ENCODE results near the gene COL23A1.

The COL23A1 gene

DNA sequence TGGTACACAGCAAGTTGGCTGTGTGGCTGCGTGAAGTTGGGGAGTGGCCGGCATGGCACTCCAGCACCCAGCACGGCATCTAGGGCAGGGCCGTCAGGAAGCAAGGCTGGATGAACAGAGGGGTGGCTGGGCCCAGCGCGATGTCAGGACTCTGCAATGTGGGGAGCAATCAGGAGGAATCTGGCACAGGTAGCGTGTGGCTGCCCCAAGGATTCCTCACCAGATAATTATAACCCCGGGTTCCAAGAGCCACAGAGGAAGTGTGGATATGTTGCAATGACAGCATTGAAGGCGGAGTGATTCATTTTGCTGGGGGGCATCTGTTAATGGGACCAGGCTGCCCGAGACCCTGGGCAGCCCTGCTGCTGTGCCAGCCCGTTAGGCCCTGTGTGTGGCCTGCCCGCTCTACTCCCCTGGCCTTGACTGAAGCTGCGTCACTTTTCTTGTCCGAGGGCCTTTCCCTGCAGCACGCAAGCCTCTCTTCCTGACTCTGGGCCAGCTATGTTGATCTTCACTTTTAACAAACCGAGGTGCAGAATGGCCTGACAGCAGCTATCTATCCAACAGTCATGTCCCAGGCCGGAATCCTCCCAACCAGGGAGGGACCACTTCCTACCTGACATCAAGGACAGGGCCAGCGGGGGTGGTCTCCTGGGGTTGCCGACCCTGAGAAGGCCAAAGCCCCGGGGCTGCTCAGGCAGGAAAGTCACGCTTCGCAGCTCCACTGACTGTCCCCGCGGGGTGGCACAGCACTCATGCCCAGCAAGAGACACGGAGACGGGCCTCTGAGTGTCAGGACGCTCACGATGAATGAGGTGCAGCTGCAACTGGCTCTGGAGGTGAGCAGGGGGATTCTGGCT, 239.6 kb downstream of the COL23A1 start:
- no peak overlapping the region for H3K27ac ChIP-seq (ENCODE audit: extremely low read depth, low read depth, low read length)
- no peaks in the 10 kb centered on the region for H3K9me3 ChIP-seq (ENCODE audit: control insufficient read depth, insufficient read depth, low read depth, low read length)
- no peaks in the 10 kb centered on the region for H3K36me3 ChIP-seq (ENCODE audit: control insufficient read depth in 2 of 2, insufficient read depth in 1 of 2, low read length in 2 of 2)
- ChIA-PET CTCF (no interaction called here), POLR2A (no interaction called here)
- TF ChIP-seq ZNF350 (tag by site-specific recombination; IDR thresholded peaks at IDR 0.05) = no peak
- H3K4me3 ChIP-seq (ENCODE audit: low read depth, low read length) = no peak overlapping the region
- H3K4me1 ChIP-seq (ENCODE audit: control insufficient read depth, insufficient read depth, low read length) = no peaks in the 10 kb centered on the region

DNA sequence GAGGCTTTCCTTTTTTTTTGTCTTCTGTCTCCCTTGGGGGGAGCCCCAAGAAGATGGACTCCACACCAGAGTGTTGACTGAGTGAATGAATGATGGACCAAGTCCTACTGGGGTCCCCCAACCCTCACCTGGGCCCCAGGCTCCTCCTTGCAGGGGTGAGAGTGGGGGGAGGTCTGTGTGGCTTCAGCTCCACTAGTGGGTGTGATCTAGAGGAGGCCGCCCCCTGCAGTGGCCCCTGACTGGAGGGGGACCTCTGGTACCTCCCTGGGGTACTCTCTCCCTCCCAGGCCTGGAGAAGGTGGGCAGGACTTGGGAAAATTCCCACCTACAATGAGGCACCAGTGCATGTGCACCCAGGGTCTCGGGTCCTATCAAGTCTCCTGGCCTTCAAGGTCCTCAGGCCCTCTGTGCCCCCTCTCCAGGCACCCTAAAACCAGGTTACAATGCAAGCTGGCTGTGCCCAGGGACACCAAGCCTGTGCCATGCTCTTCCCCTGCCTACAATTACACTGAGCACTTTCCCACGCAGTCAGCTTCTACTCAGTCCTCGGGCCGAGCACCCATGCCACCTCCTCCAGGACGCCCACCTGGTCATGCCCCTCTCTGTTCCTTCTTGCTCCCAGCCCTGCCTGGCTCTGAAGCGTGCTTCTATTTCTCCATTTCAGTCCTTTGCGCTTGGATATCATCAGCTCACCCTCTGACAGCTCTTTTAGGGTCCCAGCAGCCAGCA, 240.4 kb downstream of the COL23A1 start:
- POLR2A ChIA-PET = no interaction called here
- Histone ChIP-seq H3K27ac (ENCODE audit: extremely low read depth, low read depth, low read length) (no peak overlapping the region), H3K4me3 (ENCODE audit: low read depth, low read length) (no peak overlapping the region), H3K9me3 (ENCODE audit: control insufficient read depth, insufficient read depth, low read depth, low read length) (no peaks in the 10 kb centered on the region), H3K36me3 (ENCODE audit: control insufficient read depth in 2 of 2, insufficient read depth in 1 of 2, low read length in 2 of 2) (no peaks in the 10 kb centered on the region), H3K4me1 (ENCODE audit: control insufficient read depth, insufficient read depth, low read length) (no peaks in the 10 kb centered on the region)
- peak; percentile 54 for TF ChIP-seq GLIS1 (tag by site-specific recombination; IDR thresholded peaks at IDR 0.05)
- TF ChIP-seq MYNN (tag by site-specific recombination; IDR thresholded peaks at IDR 0.05; ENCODE audit: borderline replicate concordance) = no peak
- 0 out of 2 replicates have a peak, but pooled peaks have one; percentile 42 for TF ChIP-seq EGR2 (tag by site-specific recombination; IDR thresholded peaks at IDR 0.05; ENCODE audit: low read depth)
- TF ChIP-seq, protein P1, sequence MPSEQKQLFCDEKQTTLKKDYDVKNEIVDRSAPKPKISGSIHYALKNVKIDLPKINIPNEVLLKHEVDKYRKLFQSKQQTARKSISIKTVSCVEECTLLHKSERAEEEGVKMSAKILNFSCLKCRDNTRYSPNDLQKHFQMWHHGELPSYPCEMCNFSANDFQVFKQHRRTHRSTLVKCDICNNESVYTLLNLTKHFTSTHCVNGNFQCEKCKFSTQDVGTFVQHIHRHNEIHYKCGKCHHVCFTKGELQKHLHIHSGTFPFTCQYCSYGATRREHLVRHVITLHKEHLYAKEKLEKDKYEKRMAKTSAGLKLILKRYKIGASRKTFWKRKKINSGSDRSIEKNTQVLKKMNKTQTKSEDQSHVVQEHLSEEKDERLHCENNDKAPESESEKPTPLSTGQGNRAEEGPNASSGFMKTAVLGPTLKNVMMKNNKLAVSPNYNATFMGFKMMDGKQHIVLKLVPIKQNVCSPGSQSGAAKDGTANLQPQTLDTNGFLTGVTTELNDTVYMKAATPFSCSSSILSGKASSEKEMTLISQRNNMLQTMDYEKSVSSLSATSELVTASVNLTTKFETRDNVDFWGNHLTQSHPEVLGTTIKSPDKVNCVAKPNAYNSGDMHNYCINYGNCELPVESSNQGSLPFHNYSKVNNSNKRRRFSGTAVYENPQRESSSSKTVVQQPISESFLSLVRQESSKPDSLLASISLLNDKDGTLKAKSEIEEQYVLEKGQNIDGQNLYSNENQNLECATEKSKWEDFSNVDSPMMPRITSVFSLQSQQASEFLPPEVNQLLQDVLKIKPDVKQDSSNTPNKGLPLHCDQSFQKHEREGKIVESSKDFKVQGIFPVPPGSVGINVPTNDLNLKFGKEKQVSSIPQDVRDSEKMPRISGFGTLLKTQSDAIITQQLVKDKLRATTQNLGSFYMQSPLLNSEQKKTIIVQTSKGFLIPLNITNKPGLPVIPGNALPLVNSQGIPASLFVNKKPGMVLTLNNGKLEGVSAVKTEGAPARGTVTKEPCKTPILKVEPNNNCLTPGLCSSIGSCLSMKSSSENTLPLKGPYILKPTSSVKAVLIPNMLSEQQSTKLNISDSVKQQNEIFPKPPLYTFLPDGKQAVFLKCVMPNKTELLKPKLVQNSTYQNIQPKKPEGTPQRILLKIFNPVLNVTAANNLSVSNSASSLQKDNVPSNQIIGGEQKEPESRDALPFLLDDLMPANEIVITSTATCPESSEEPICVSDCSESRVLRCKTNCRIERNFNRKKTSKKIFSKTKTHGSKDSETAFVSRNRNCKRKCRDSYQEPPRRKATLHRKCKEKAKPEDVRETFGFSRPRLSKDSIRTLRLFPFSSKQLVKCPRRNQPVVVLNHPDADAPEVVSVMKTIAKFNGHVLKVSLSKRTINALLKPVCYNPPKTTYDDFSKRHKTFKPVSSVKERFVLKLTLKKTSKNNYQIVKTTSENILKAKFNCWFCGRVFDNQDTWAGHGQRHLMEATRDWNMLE (tag by site-specific recombination; conservative IDR thresholded peaks at IDR 0.05; ENCODE audit: low read depth) = no peak
- peak; percentile 56 for TF ChIP-seq ZFHX2 (tag by site-specific recombination; conservative IDR thresholded peaks at IDR 0.05)
- CTCF ChIA-PET = no interaction called here

DNA sequence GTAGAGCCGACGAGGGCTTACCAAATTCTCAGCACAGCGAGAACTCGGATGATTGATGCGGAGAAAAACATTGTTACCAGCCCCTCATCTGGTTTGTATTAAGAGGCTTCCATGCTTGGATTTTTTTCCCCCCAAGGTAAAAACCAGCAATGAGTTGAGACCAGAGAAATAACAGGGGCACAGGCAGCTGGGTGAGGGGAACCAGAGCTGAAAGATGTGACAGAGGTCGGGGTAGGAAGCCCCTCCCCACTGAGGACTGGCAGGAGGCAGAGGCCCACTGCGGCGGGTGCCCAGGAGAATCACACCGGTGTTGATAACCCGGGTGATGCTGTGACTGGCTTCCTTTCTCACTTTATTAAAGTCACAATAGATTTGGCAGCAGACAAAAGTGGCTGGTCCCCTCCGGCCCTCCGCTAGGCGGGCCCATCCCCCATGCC, 241.1 kb downstream of the COL23A1 start:
- H3K4me3 ChIP-seq (ENCODE audit: low read depth, low read length) = no peak overlapping the region
- no peak overlapping the region for H3K27ac ChIP-seq (ENCODE audit: extremely low read depth, low read depth, low read length)
- no peaks in the 10 kb centered on the region for H3K4me1 ChIP-seq (ENCODE audit: control insufficient read depth, insufficient read depth, low read length)
- ChIA-PET CTCF (no interaction called here), POLR2A (no interaction called here)
- no peaks in the 10 kb centered on the region for H3K36me3 ChIP-seq (ENCODE audit: control insufficient read depth in 2 of 2, insufficient read depth in 1 of 2, low read length in 2 of 2)
- H3K9me3 ChIP-seq (ENCODE audit: control insufficient read depth, insufficient read depth, low read depth, low read length) = no peaks in the 10 kb centered on the region
- TF ChIP-seq ZNF223 (tag by site-specific recombination; IDR thresholded peaks at IDR 0.05) = no peak
- TF ChIP-seq, protein P2, sequence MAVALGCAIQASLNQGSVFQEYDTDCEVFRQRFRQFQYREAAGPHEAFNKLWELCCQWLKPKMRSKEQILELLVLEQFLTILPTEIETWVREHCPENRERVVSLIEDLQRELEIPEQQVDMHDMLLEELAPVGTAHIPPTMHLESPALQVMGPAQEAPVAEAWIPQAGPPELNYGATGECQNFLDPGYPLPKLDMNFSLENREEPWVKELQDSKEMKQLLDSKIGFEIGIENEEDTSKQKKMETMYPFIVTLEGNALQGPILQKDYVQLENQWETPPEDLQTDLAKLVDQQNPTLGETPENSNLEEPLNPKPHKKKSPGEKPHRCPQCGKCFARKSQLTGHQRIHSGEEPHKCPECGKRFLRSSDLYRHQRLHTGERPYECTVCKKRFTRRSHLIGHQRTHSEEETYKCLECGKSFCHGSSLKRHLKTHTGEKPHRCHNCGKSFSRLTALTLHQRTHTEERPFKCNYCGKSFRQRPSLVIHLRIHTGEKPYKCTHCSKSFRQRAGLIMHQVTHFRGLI (tag by site-specific recombination; IDR thresholded peaks at IDR 0.05) = no peak
- TF ChIP-seq, protein P3, sequence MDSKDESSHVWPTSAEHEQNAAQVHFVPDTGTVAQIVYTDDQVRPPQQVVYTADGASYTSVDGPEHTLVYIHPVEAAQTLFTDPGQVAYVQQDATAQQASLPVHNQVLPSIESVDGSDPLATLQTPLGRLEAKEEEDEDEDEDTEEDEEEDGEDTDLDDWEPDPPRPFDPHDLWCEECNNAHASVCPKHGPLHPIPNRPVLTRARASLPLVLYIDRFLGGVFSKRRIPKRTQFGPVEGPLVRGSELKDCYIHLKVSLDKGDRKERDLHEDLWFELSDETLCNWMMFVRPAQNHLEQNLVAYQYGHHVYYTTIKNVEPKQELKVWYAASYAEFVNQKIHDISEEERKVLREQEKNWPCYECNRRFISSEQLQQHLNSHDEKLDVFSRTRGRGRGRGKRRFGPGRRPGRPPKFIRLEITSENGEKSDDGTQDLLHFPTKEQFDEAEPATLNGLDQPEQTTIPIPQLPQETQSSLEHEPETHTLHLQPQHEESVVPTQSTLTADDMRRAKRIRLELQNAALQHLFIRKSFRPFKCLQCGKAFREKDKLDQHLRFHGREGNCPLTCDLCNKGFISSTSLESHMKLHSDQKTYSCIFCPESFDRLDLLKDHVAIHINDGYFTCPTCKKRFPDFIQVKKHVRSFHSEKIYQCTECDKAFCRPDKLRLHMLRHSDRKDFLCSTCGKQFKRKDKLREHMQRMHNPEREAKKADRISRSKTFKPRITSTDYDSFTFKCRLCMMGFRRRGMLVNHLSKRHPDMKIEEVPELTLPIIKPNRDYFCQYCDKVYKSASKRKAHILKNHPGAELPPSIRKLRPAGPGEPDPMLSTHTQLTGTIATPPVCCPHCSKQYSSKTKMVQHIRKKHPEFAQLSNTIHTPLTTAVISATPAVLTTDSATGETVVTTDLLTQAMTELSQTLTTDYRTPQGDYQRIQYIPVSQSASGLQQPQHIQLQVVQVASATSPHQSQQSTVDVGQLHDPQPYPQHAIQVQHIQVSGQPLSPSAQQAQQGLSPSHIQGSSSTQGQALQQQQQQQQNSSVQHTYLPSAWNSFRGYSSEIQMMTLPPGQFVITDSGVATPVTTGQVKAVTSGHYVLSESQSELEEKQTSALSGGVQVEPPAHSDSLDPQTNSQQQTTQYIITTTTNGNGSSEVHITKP (tag by site-specific recombination; IDR thresholded peaks at IDR 0.05) = no peak
- no peak for TF ChIP-seq ZNF48 (tag by site-specific recombination; IDR thresholded peaks at IDR 0.05)

Data from HEK293 (cell line).